ENCODE measurements around the gene ACOX3. TPM values are rescaled to one million over a fixed set of nuclear protein-coding genes. Genes with fewer than 3 reads are reported as not detected.

The ACOX3 gene
- total RNA-seq, 1 donor from 2014 or later, result 44.1 TPM

GRCh38 chr4:8395504-8396296 is 44.8 kb downstream of the ACOX3 start:
- Mint-ChIP-seq H3K4me1 (ENCODE audit: unreplicated experiment) (no peaks in the 10 kb centered on the region), H3K27ac (ENCODE audit: unreplicated experiment) (no peak overlapping the region), H3K27me3 (ENCODE audit: unreplicated experiment) (peaks cover 2% of the 10 kb centered on the region), H3K36me3 (ENCODE audit: low read depth, unreplicated experiment) (peaks cover 28% of the 10 kb centered on the region), H3K4me3 (ENCODE audit: unreplicated experiment) (no peak overlapping the region), H3K9me3 (ENCODE audit: unreplicated experiment) (no peaks in the 10 kb centered on the region)
- no peak for DNase-seq (ENCODE audit: low spot score)
- TF ChIP-seq, protein P1, sequence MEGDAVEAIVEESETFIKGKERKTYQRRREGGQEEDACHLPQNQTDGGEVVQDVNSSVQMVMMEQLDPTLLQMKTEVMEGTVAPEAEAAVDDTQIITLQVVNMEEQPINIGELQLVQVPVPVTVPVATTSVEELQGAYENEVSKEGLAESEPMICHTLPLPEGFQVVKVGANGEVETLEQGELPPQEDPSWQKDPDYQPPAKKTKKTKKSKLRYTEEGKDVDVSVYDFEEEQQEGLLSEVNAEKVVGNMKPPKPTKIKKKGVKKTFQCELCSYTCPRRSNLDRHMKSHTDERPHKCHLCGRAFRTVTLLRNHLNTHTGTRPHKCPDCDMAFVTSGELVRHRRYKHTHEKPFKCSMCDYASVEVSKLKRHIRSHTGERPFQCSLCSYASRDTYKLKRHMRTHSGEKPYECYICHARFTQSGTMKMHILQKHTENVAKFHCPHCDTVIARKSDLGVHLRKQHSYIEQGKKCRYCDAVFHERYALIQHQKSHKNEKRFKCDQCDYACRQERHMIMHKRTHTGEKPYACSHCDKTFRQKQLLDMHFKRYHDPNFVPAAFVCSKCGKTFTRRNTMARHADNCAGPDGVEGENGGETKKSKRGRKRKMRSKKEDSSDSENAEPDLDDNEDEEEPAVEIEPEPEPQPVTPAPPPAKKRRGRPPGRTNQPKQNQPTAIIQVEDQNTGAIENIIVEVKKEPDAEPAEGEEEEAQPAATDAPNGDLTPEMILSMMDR (IDR thresholded peaks at IDR 0.05; ENCODE audit: unreplicated experiment), result no peak

GRCh38 chr4:8394806-8395205 is 45.7 kb downstream of the ACOX3 start:
- Mint-ChIP-seq H3K9me3 (ENCODE audit: unreplicated experiment) (no peaks in the 10 kb centered on the region), H3K27me3 (ENCODE audit: unreplicated experiment) (peaks cover 2% of the 10 kb centered on the region), H3K27ac (ENCODE audit: unreplicated experiment) (no peak overlapping the region), H3K4me1 (ENCODE audit: unreplicated experiment) (no peaks in the 10 kb centered on the region), H3K36me3 (ENCODE audit: low read depth, unreplicated experiment) (peaks cover 28% of the 10 kb centered on the region), H3K4me3 (ENCODE audit: unreplicated experiment) (no peak overlapping the region)
- no peak for DNase-seq (ENCODE audit: low spot score)
- TF ChIP-seq, protein P1 (IDR thresholded peaks at IDR 0.05; ENCODE audit: unreplicated experiment), result no peak

- Mint-ChIP-seq H3K36me3 (ENCODE audit: low read depth, unreplicated experiment) (peaks cover 28% of the 10 kb centered on the region), H3K27ac (ENCODE audit: unreplicated experiment) (no peak overlapping the region), H3K27me3 (ENCODE audit: unreplicated experiment) (peaks cover 2% of the 10 kb centered on the region), H3K4me3 (ENCODE audit: unreplicated experiment) (no peak overlapping the region), H3K9me3 (ENCODE audit: unreplicated experiment) (no peaks in the 10 kb centered on the region), H3K4me1 (ENCODE audit: unreplicated experiment) (no peaks in the 10 kb centered on the region)
- DNase-seq (ENCODE audit: low spot score), result no peak
- TF ChIP-seq, protein P1 (IDR thresholded peaks at IDR 0.05; ENCODE audit: unreplicated experiment), result no peak
Observed at GRCh38 chr4:8394061-8394519, 46.4 kb downstream of the ACOX3 start.

DNA sequence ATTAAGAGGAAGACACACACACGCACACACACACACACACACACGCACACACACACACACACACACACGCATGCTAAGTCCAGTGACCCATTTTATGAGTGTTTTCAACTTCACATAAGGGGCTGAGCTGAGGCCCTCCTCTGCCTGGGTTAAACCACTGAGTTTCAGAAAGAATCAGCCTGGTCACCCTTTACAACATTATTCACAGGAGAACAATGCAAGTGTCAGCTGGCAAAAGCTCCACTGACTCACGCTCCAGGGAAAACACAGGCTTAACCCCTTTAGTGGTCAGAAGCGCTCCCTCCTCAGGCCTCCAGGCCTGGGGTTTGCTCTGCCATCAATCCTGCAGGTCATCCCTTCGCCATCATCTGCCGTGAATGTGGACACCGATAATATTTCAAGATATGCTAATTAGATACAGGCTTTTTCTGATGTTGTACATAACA is 46.9 kb downstream of the ACOX3 start:
- Mint-ChIP-seq H3K27me3 (ENCODE audit: unreplicated experiment) (peaks cover 2% of the 10 kb centered on the region), H3K9me3 (ENCODE audit: unreplicated experiment) (no peaks in the 10 kb centered on the region), H3K27ac (ENCODE audit: unreplicated experiment) (no peak overlapping the region), H3K36me3 (ENCODE audit: low read depth, unreplicated experiment) (peaks cover 25% of the 10 kb centered on the region), H3K4me3 (ENCODE audit: unreplicated experiment) (no peak overlapping the region), H3K4me1 (ENCODE audit: unreplicated experiment) (no peaks in the 10 kb centered on the region)
- TF ChIP-seq, protein P1 (IDR thresholded peaks at IDR 0.05; ENCODE audit: unreplicated experiment), result no peak
- no peak for DNase-seq (ENCODE audit: low spot score)

DNA sequence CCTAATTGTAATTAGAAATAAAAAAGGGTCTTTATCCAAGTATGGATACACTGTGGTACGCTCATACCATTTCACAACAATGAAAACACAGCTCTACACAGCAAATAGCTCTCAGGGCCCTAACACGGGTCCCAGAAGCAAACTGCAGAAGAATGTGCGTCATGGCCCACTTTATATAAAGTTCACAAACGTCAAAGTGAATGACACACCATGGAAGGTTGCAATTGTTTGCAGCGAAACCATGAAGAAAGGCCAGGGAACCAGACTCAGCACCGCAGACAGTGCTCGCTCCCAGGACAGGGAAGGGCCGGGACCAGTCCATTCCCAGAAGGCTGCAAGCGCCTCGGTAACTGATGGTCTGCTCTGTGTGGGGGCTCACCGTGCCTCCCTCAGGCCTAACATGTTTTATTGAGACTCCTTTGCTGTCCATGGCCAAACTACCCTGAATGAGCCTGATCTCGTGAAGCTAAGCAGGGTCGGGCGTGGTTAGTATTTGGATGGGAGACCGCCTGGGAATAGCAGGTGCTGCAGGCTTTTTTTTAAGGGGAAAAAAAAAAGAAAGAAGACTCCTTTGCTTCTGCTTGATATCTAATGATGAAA is 47.8 kb downstream of the ACOX3 start:
- no peak for DNase-seq (ENCODE audit: low spot score)
- H3K4me1 Mint-ChIP-seq (ENCODE audit: unreplicated experiment), result no peaks in the 10 kb centered on the region
- H3K27me3 Mint-ChIP-seq (ENCODE audit: unreplicated experiment), result peaks cover 2% of the 10 kb centered on the region
- peaks cover 18% of the 10 kb centered on the region for H3K36me3 Mint-ChIP-seq (ENCODE audit: low read depth, unreplicated experiment)
- H3K9me3 Mint-ChIP-seq (ENCODE audit: unreplicated experiment), result no peaks in the 10 kb centered on the region
- TF ChIP-seq, protein P1 (IDR thresholded peaks at IDR 0.05; ENCODE audit: unreplicated experiment), result no peak
- no peak overlapping the region for H3K4me3 Mint-ChIP-seq (ENCODE audit: unreplicated experiment)
- no peak overlapping the region for H3K27ac Mint-ChIP-seq (ENCODE audit: unreplicated experiment)
